Hypothalamus (tissue), 51 donors: ENCODE results near the gene BPIFB6.
A peak's percentile ranks its signal among the peaks of the same experiment; 100 is the strongest.

Source experiments
- DNase-seq, 51 donors: peaks; one replicate each; lab custom pipeline; 2025; lab: John Stamatoyannopoulos, UW

The BPIFB6 gene, protein sequence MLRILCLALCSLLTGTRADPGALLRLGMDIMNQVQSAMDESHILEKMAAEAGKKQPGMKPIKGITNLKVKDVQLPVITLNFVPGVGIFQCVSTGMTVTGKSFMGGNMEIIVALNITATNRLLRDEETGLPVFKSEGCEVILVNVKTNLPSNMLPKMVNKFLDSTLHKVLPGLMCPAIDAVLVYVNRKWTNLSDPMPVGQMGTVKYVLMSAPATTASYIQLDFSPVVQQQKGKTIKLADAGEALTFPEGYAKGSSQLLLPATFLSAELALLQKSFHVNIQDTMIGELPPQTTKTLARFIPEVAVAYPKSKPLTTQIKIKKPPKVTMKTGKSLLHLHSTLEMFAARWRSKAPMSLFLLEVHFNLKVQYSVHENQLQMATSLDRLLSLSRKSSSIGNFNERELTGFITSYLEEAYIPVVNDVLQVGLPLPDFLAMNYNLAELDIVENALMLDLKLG

DNA sequence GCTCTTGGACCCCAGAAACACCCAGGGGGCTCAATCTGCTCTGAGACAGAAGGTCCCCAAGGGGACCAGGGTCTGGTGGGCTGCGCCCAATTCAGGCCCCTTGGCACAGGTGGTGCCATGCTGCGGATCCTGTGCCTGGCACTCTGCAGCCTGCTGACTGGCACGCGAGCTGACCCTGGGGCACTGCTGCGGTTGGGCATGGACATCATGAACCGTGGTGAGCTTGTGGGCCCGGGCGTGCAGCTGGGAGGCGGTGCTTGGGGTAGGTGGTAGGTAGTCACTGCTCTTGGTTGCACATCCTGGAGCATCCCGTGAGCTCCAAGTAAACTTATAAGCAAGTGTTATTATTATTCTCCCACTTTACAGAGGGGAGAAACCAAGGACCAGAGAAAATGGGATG lies at the start of gene BPIFB6:
Gene BPIFB6 (plus strand): TSS at position 118 of the 400 bp plus-strand sequence. CDS start 0 bp downstream, at position 118.
- DNase-seq = no peak

- peak in 29 of 51 donors; percentile 7 to 71 (median 22) for DNase-seq
Observed at GRCh38 chr20:32982617-32983458, 48.6 kb upstream of the BPIFB6 start.

DNA sequence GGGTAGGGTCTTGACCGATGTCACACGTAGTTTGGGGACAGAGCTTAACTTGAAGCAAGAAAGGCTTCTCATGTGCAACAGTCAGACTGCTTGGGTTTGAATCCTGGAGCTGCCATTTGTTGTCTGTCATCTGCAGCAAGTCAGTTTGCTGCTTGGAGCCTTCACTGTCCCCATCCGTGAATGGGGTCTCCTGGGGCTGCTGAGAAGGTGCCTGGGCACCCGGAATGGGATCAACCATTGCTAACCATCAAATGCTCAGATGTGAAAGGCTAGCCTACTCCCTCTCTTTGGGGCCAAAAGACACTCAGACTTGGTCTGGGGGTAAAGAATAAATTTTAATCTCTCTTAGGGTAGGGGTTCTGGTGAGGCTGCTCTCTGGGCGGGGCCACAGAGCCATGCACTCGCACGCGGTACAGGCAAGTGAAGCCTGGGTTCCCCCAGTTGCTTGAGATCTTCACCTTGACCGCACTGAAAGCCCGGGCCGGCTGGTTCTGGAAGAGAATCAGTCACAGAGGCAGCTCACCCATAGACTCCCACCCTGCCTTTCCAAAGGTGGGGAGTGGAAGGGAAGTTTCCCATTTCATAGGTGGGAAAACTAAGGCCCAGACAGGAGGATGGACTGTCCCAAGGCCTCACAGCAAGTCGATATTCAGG lies 47.9 kb upstream of the BPIFB6 start:
- peak in 1 of 51 donors; percentile 36 for DNase-seq

- DNase-seq = peak in 36 of 51 donors; percentile 6 to 82 (median 42)
Observed at GRCh38 chr20:32984196-32984595, 47.3 kb upstream of the BPIFB6 start.

DNA sequence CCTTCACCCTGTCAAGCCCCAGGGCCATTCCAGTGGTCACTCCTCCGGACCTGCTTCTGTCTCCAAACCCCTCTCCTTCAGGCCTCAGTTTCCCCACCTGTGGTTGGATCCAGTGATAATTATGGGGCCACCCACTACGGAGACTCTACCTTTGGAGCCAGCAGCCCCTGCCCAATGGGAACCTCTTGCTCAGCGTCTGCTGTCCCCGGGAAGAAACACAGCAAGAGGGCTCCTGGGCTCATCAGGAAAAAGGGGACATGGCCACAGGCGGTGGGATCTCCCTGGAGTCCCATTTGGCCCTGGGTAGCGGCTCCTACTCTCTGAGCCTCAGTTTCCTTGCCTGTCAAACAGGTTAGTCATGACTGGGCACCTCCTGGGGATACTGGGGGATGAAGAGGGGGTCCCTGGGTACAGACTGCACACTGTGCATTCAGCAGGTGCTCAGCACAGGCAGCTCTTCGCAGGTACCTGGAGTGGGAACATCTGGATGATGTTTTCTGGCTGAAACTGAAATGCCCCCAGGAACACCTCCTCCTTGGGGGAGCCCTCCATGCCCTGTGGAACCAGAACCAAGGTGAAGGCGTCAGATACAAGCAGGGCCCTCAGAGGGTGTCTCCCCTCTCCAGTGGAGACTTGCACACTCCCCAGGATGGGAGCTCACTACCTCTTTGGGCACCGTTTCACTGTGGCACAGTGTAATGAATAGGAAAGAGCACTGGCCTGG lies 46.7 kb upstream of the BPIFB6 start:
- DNase-seq = no peak

GRCh38 chr20:32985596-32985995 lies 45.9 kb upstream of the BPIFB6 start:
- DNase-seq = no peak

GRCh38 chr20:32986331-32986966 lies 45.0 kb upstream of the BPIFB6 start:
- DNase-seq = peak in 19 of 51 donors; percentile 11 to 67 (median 30)

DNA sequence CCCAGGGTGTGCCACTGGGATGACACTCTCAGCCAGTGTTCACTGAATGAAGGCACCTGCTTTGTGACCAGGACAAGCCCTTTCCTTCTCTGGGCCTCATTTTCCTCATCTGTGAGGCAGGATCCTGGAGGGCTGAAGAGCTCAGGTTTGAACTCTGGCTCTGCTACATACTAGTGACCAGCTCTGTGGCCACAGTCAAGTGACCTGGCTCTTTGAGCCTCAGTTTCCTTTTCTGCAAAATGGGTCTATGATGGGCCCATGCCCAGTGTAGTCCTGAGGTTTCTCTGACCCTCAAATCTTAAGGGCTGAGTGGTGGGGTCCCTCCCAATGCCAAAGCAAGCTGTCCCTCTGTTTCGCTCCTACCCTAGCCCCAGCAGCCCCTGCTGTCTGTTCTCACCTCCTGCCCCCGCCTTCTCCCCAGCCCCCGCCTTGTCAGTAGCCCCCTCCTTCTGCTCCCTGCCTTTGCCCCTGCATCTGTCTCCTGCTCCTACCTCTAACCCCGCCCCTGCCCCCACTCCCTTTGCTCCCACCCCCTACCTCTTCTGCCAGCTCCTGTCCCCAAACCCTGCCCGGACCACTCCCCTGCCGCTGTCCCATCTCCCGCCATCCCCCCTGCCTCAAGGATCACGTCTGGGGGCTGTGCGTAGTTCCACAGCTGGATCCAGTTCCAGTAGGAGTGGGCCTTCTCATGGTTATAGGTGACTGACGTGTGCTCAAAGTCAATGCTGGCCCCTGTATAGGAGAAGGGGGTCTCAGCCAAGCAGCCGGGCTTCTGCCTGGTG lies 44.2 kb upstream of the BPIFB6 start:
- no peak for DNase-seq

DNA sequence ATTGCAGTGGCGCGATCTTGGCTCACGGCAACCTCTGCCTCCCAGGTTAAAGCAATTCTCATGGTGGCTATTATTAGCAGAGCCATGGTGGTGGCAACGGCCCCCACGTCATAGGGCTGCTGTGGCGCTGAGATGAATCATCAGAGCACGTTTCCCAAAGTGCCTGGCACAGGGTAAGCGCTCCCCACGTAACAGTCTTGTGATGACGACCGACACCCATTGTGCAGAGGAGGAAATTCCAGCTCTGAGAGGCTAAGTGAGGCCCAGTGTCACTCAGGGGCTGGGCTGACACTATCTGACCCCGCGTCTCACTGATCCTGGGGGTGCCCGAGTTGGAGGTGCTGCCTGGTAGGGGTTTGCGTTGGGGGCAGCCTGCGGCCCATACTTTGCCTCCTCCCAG lies 43.4 kb upstream of the BPIFB6 start:
- DNase-seq = no peak

GRCh38 chr20:32989507-32990283 lies 41.8 kb upstream of the BPIFB6 start:
- no peak for DNase-seq

GRCh38 chr20:32990426-32990825 lies 41.0 kb upstream of the BPIFB6 start:
- no peak for DNase-seq

GRCh38 chr20:32991383-32991782 lies 40.1 kb upstream of the BPIFB6 start:
- no peak for DNase-seq

GRCh38 chr20:32991792-32992641 lies 39.4 kb upstream of the BPIFB6 start:
- no peak for DNase-seq

DNA sequence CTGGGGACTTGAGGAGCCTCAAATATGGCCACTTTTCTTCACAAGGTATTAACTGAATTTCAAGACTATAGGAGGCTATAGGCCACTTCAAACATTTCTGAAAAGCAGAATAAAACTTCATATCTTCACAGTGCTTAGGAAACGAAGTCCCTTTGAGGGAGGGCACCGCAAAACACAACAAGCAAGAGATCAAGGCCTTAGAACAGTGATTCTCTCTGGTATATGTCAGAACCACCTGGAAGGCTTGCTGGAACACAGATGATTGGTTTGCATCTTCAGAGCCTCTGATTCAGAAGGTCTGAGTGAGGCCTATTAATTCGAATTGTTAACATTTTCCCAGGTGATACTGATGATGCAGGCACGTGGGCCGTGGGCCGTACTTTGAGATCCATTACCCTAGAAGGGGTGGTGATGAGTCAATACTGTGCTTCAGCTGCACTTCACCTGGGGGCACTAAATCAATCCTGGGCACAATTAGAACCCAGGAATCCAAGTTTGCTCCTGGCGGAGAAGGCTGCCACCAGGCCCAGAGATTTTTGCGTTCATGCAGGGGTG lies 37.9 kb upstream of the BPIFB6 start:
- DNase-seq = no peak

DNA sequence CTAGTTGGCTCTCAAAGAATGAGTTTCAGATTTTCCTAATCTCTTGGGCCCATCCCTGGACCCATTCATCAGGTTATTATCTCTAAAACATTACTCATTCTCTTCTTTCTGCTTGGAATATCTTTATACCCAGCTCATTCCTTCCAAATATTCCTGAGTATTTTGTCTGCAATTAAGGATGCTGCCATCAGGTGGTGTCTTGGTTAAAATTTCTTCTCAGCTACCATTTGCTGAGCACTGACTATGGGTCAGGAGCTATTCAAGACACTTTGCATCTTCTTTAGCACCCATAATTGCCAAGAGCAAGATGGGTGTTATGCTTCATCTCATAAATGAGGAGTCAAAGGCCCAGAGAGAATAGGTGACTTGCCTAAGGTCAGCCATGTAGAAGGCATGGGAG lies 35.6 kb upstream of the BPIFB6 start:
- DNase-seq = no peak

DNA sequence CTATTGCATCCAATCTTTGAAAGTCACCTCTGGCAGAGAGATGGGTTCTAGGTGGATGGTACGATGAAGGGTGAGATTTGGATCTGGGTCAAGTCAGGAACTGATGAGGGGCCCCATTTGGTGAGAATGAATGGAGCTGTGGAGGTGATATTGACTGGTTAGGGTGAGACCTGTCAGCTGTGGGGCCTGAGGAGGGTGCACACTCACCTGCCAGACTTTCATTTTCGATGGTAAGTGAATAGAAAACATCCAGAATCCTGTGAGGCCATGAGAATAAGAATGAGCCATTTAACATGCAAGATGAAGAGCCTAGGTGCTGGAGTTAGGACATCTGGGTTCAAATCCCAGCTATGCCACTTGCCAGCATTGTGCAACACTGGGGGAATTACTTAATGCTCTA lies 34.0 kb upstream of the BPIFB6 start:
- DNase-seq = no peak
